GM19397 (cell line): ENCODE measurements around the gene SLC25A22.

ENCODE experiments used
- ATAC-seq: cut with Tn5 transposase; IDR thresholded peaks from one replicate; pipeline ENCODE4 v1.9.1; 2021; ENCODE audit warnings: mild to moderate bottlenecking, moderate library complexity; ENCODE audit not compliant: unreplicated experiment

Gene SLC25A22

DNA sequence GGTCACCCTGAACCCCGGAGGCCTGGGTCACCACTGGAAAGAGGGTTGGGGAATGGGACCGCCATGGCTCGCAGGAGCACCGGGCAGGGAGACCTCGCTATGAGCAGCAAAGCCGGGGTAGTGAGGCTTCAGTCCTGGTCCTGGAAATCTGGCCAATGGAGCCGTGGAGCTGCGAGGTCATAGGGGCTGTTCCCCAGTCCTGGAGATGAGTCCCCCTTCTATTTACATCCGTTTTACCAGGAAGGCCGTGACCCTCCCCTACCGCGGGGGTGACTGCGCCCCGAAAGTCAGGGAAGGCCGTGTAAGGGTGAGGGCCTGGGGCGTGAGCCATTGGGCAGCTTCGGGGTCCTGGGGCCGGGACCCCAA lies 6.5 kb upstream of the SLC25A22 start:
- no peak for ATAC-seq

DNA sequence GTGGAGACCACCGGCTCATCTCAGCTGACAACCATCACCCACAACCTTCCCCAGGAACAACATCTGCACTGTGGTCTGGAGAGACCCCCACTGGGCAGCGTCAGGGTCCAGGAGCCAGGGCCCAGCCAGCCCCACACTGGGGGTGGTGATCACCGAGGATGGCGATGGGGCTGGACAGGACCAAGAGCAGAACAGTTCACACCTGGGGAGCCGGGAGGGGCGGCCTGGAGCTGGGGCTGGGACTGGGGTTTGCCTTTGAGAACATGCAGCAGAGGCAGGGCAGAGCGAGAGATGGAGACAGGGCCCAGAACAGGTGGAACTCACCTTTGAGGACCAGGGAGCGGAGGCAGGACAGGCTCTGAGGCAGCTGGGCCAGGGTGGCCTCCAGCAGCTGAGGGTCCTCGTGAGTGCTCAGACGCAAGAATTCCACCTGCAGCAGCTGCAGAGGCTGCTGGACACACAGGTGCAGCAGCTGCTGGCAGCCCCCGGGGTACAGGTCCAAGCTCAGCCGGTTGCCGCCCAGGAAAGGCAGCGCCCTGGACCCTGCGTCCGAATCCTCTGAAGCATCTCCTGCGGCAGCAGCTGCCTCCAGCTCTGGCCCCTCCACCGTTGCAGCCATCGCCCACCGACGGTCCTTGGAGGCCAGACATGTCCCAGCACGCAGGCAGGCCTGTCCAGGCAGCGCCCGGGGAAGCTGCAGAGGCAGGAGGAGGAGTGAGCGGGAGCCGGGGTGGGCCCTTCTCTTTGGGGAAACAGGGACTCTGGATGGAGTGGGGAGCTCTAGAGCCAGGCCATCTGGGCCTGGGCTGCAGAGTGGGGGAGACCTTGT lies 5.9 kb upstream of the SLC25A22 start:
- no peak for ATAC-seq

DNA sequence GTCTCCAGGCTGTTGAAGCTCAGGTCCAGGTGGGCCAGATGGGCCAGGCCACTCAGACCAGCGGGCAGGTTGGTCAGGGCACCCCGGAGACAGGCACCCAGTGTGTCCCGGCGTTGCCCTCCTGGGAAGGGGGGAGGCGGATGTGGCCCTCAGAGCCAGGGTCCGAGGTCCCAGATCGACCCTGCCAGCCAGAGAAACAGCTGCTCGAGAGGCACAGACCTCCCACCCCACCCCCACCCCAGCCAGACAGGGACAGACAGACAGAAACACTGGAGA lies 5.3 kb upstream of the SLC25A22 start:
- ATAC-seq, result no peak

GRCh38 chr11:802693-803466 lies 4.8 kb upstream of the SLC25A22 start:
- ATAC-seq, result no peak

GRCh38 chr11:802018-802617 lies 4.0 kb upstream of the SLC25A22 start:
- ATAC-seq, result no peak

GRCh38 chr11:801097-801780 lies 3.2 kb upstream of the SLC25A22 start:
- no peak for ATAC-seq

- no peak for ATAC-seq
Observed at GRCh38 chr11:800473-800872, 2.4 kb upstream of the SLC25A22 start.

- no peak for ATAC-seq
Observed at GRCh38 chr11:799641-800316, 1.7 kb upstream of the SLC25A22 start.

DNA sequence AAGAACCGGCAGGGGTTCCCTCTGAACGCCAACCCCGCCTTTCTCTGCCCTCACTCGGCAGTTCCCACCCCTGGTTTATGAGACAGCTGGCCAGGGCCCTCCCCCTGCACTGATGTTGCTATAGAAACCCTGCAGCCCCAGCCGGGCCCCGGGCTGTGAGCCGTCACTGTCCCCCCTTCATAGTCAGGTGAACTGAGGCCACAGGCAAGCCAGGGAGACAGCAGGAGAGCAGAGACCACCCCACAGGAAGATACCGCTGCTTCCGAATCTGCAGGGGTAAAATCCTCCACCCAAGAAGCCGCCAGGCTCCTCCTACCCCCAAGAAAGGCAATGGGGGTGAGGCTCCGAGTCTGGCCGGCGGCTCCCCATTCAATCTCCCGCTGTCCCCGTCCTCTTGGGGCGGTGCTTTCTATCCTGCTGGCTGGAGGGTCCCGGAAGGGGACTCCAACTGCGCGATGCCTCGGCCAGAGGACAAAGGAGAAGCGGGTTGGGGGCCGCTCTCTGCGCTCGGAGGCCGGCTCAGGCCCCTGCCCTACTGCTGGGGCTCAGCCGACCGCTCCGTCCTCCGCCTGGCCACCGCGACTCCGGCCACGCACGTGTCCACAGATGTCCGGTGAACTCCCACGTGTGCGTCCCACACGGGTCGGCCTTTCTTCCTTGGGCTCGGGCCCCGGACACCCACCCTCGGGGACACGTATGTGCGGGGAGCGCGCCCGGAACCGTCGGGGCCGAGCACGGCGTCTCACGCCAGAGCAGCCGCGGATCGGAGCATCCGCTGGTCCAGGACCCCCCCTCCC lies 587 bp downstream of the SLC25A22 start:
- ATAC-seq, result peak; percentile 35

GRCh38 chr11:796565-797295 lies 1.4 kb downstream of the SLC25A22 start:
- no peak for ATAC-seq

DNA sequence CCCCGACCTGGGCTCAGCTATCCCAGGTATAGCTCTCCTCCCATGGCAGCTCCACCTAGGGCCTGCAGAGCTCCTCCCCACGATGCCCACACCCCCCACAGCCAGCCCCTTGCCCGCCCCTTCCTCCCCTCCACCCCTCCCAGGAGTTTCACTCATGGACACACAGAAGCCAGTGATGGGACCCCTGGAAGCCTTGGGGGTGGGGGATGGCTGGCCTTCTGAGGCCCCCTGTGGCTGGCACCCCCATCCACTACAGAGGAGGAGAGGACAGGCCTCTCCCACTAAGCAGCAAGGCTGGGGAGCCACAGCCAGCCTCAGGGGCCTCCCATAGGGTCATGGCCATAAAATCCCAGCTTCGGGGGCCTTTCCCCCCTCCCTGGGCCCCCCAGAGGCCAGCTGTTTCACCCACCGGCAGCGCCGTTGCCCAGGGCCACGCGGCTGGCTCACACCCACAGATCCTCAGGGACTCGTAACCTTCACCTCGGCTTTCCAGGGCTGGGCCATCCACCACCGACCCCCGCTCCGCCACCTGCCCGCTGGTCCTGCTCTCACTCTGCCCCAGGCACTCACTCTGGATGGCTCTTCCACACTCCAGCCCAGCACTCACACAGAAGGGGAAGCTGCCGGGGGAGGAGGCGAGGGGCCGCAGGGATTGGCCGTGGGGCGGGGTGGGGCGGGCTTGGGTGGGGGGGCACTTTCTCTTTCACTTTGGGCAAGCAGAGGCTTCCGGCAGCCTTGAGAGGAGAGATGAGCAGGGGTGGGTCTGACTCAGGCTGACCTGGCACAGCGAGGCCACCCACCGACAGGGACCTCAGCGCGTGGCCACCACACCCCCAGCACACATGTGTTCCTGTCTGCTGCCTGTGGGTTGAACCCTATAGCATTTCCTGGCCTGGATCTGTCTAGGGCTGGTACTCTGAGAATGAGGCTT lies 2.2 kb downstream of the SLC25A22 start:
- ATAC-seq, result no peak

DNA sequence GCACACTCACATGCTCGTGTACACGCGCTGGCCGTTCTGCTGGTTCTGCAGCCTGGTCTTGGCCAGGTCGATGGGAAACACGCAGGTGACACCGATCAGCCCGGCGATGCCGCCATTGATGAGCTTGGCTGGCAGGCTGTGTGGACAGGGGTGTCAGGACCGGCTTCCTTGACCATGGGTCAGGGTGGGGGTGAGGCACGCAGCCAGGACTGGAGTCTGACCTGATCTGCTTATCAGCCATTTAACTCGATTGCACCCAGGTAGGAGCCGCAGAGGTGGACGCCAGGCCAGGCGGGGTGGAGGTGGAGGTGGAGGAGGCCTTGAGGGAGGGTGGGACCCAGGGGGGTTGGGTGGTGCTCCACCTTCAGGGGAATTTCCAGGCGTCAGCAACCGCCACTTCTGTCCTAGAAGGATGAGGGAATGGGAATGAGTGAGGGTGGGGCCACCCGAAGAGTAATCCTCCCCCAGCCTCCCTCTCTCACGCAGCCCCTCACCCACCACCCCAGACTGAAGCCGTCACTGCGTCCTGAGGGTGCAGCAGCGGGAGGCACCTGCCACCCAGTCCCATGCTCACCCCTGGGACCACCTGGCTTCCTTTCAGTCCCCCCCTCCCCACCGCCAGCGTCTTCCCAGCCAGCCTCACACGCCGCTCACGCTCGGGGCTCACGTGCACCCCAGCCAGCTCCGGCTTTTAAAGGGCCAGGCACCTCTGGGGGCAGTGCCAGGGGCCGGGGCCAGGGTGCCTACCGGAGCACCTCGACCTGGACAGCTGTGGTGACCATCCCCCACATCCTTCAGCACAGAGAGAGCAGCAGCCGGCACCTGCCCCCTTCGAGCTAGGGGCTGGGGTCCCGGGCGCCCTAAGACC lies 3.1 kb downstream of the SLC25A22 start:
- no peak for ATAC-seq

GRCh38 chr11:794013-794765 lies 3.9 kb downstream of the SLC25A22 start:
- ATAC-seq, result no peak

GRCh38 chr11:793556-793955 lies 4.5 kb downstream of the SLC25A22 start:
- ATAC-seq, result no peak

DNA sequence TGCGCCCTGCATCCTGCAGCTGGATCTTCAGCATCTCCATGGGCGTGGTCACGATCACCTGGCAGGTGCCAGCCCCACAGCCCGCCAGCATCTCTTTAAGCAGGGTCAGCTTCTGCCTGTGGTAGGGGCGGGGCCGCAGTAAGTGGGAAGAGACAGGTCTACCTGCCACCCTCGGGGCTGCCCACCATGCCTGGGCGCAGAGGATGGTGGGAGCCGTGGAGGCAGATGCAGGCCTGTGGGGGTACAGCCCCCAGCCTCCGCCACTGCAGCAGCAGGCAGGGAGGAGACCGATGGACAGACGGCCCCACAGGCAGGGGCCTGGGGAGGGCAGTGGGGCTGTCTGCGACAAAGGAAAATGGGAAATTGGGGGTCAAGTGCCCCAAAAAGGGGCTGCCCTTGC lies 5.2 kb downstream of the SLC25A22 start:
- ATAC-seq, result no peak

GRCh38 chr11:792535-792821 lies 5.6 kb downstream of the SLC25A22 start:
- ATAC-seq, result no peak
